Activated CD8-positive, alpha-beta T cell treated with anti-CD3 and anti-CD28 coated beads for 36 hours (primary cell): ENCODE results near the gene PDE4B. TPM values are rescaled to one million over a fixed set of nuclear protein-coding genes. Genes with fewer than 3 reads are reported as not detected.

Source experiments
- ATAC-seq: fragments of 200-7000 bp; cut with Tn5 transposase; one replicate; pipeline ENCODE4 v1.10.0; 2021; ENCODE audit warnings: mild to moderate bottlenecking, moderate library complexity
- CTCF ChIA-PET: fragments of 350-600 bp; sonication (Branson Sonifier 250); formaldehyde crosslinking; loops from one replicate; lab custom pipeline; 2021; ENCODE audit warnings: antibody characterized with exemption; lab: Charles Lee
- POLR2A ChIA-PET: fragments of 350-600 bp; sonication (Branson Sonifier 250); formaldehyde crosslinking; loops from one replicate; lab custom pipeline; 2021; ENCODE audit warnings: antibody characterized with exemption; lab: Charles Lee
- DNase-seq: peaks from one replicate; pipeline ENCODE4 v3.0.0-alpha.2; 2020
- H3K27ac Mint-ChIP-seq: one replicate; pipeline ENCODE4 v1.8.0; 2021; ENCODE audit warnings: mild to moderate bottlenecking, mixed read lengths
- H3K27me3 Mint-ChIP-seq: one replicate; pipeline ENCODE4 v1.8.0; 2021; ENCODE audit warnings: mixed read lengths
- H3K36me3 Mint-ChIP-seq: one replicate; pipeline ENCODE4 v1.8.0; 2021; ENCODE audit warnings: low read depth, mixed read lengths
- H3K4me1 Mint-ChIP-seq: one replicate; pipeline ENCODE4 v1.8.0; 2021; ENCODE audit warnings: low read depth, mixed read lengths
- H3K4me3 Mint-ChIP-seq: one replicate; pipeline ENCODE4 v1.8.0; 2021; ENCODE audit warnings: mild to moderate bottlenecking, moderate library complexity, mixed read lengths
- H3K9me3 Mint-ChIP-seq: one replicate; pipeline ENCODE4 v1.8.0; 2021; ENCODE audit warnings: mixed read lengths
- intact Hi-C: fragments of 100-400 bp; cut with micrococcal nuclease; formaldehyde crosslinking; loops from one replicate; pipeline ENCODE4 v1.10.0; 2022
- total RNA-seq, 2 experiments: library from RNA; stranded (reverse); gene quantifications; one replicate each; pipeline ENCODE4 v1.2.3, GENCODE V29; 2021
- TF ChIP-seq, protein P1 (sequence below): fragments of 200-600 bp; IDR thresholded peaks from one replicate; pipeline ENCODE4 v1.8.0; 2022; ENCODE audit warnings: antibody characterized with exemption, mild to moderate bottlenecking

The PDE4B gene
- total RNA-seq, 2 experiments from 2014 or later = 32.4 to 33.1 TPM

- Mint-ChIP-seq H3K36me3 (peaks cover 2% of the 10 kb centered on the region), H3K4me3 (no peak overlapping the region), H3K9me3 (peaks cover 7% of the 10 kb centered on the region), H3K4me1 (no peaks in the 10 kb centered on the region), H3K27ac (no peak overlapping the region), H3K27me3 (peaks cover 4% of the 10 kb centered on the region)
- CTCF ChIA-PET = no interaction called here
- intact Hi-C loops = no loop called here
- DNase-seq (no peak), ATAC-seq (no peak)
- TF ChIP-seq, protein P1, sequence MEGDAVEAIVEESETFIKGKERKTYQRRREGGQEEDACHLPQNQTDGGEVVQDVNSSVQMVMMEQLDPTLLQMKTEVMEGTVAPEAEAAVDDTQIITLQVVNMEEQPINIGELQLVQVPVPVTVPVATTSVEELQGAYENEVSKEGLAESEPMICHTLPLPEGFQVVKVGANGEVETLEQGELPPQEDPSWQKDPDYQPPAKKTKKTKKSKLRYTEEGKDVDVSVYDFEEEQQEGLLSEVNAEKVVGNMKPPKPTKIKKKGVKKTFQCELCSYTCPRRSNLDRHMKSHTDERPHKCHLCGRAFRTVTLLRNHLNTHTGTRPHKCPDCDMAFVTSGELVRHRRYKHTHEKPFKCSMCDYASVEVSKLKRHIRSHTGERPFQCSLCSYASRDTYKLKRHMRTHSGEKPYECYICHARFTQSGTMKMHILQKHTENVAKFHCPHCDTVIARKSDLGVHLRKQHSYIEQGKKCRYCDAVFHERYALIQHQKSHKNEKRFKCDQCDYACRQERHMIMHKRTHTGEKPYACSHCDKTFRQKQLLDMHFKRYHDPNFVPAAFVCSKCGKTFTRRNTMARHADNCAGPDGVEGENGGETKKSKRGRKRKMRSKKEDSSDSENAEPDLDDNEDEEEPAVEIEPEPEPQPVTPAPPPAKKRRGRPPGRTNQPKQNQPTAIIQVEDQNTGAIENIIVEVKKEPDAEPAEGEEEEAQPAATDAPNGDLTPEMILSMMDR = no peak
- POLR2A ChIA-PET = no interaction called here
Measured at GRCh38 chr1:65980237-65980636, 187.5 kb downstream of the PDE4B start.

DNA sequence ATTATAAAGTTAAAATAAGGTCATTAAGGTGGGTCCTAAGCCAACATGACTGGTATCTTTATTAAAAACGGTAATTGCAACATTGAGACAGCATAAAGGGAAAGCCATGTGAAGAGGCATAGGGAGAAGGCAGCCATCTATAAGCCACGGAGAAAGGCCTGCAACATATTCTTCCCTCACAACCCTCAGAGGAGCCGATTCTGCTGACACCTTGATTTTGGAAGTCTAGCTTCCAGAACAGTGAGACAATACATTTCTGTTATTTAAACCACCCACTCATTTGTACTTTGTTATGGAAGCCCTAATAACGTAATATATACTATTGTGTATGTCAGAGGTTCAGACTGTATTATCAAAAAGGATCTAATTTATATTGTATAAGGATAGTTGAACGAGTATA is 190.8 kb downstream of the PDE4B start:
- Mint-ChIP-seq H3K4me3 (no peak overlapping the region), H3K9me3 (no peaks in the 10 kb centered on the region), H3K27me3 (peaks cover 6% of the 10 kb centered on the region), H3K4me1 (no peaks in the 10 kb centered on the region), H3K36me3 (no peaks in the 10 kb centered on the region), H3K27ac (no peak overlapping the region)
- ChIA-PET CTCF (no interaction called here), POLR2A (no interaction called here)
- TF ChIP-seq, protein P1 = no peak
- no peak for ATAC-seq
- intact Hi-C loops = no loop called here
- DNase-seq = no peak

GRCh38 chr1:65985393-65986066 is 192.8 kb downstream of the PDE4B start:
- no peak for ATAC-seq
- TF ChIP-seq, protein P1 = no peak
- CTCF ChIA-PET = interaction anchor here (1.2 to 2.7 kb wide), 2 partner anchors 25 to 256 kb away, joined by 3 to 16 read pairs; no protein-coding TSS in a partner anchor
- H3K27me3 Mint-ChIP-seq = peaks cover 4% of the 10 kb centered on the region
- POLR2A ChIA-PET = no interaction called here
- no peaks in the 10 kb centered on the region for H3K36me3 Mint-ChIP-seq
- no peaks in the 10 kb centered on the region for H3K9me3 Mint-ChIP-seq
- no peak overlapping the region for H3K27ac Mint-ChIP-seq
- H3K4me1 Mint-ChIP-seq = no peaks in the 10 kb centered on the region
- intact Hi-C loops = no loop called here
- no peak for DNase-seq
- no peak overlapping the region for H3K4me3 Mint-ChIP-seq

DNA sequence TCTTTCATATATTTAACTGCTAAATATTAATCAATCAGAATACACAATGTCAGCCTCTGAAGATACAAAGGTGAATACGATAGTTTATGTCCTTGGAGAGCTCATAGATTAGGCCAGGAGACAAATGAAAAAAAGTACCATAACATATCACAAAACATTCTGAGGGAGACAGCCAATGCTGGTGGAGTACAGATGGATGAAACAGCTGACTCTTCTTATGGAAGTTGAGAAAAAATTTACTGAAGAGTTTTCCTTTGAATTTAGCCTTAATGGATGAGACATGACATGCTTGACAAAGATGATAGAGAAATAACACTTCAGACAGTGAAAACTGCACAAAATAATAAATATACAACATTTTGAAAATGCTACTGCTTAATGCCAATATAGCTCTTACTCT is 193.5 kb downstream of the PDE4B start:
- ChIA-PET POLR2A (no interaction called here), CTCF (interaction anchor here (0.8 to 2.7 kb wide), 3 partner anchors 26 to 460 kb away, joined by 3 to 16 read pairs (median 3); no protein-coding TSS in a partner anchor)
- DNase-seq = no peak
- Mint-ChIP-seq H3K9me3 (no peaks in the 10 kb centered on the region), H3K36me3 (no peaks in the 10 kb centered on the region), H3K27ac (no peak overlapping the region), H3K27me3 (peaks cover 4% of the 10 kb centered on the region), H3K4me1 (no peaks in the 10 kb centered on the region), H3K4me3 (no peak overlapping the region)
- TF ChIP-seq, protein P1 = no peak
- no peak for ATAC-seq
- intact Hi-C loops = no loop called here

- ChIA-PET POLR2A (interaction anchor here (0.7 kb wide), 1 partner anchor 432 kb away, joined by 3 read pairs; no protein-coding TSS in a partner anchor), CTCF (interaction anchor here (1.2 kb wide), 1 partner anchor 456 kb away, joined by 3 read pairs; no protein-coding TSS in a partner anchor)
- TF ChIP-seq, protein P1 = no peak
- no peaks in the 10 kb centered on the region for H3K36me3 Mint-ChIP-seq
- H3K4me3 Mint-ChIP-seq = no peak overlapping the region
- peaks cover 3% of the 10 kb centered on the region for H3K27me3 Mint-ChIP-seq
- ATAC-seq = no peak
- intact Hi-C loops = no loop called here
- no peaks in the 10 kb centered on the region for H3K4me1 Mint-ChIP-seq
- H3K27ac Mint-ChIP-seq = no peak overlapping the region
- no peaks in the 10 kb centered on the region for H3K9me3 Mint-ChIP-seq
- DNase-seq = no peak
Measured at GRCh38 chr1:65990161-65990560, 197.5 kb downstream of the PDE4B start.
